ENCODE results near the gene IKBKE. TPM values are rescaled to one million over a fixed set of nuclear protein-coding genes. Genes with fewer than 3 reads are reported as not detected.

IKBKE gene
- total RNA-seq, 2 experiments from 2014 or later: 15.3 to 16.9 TPM

GRCh38 chr1:206503591-206504362 lies 33.5 kb downstream of the IKBKE start:
- ChIA-PET POLR2A (interaction anchor here (0.6 to 2.1 kb wide), 2 partner anchors 33 to 156 kb away, joined by 5 to 7 read pairs; partner anchors contain the start of gene IKBKE), CTCF (interaction anchor here (0.7 to 4.4 kb wide), 6 partner anchors 12 to 161 kb away, joined by 3 to 21 read pairs (median 4); no protein-coding TSS in a partner anchor)

- CTCF ChIA-PET: interaction anchor here (0.7 to 4.4 kb wide), 3 partner anchors 14 to 160 kb away, joined by 3 to 21 read pairs (median 5); no protein-coding TSS in a partner anchor
- POLR2A ChIA-PET: interaction anchor here (0.6 to 2.1 kb wide), 2 partner anchors 33 to 155 kb away, joined by 5 to 7 read pairs; partner anchors contain the start of gene IKBKE
Observed at GRCh38 chr1:206504363-206504713, 34.1 kb downstream of the IKBKE start.

GRCh38 chr1:206505702-206506355 lies 35.6 kb downstream of the IKBKE start:
- ChIA-PET POLR2A (interaction anchor here (1.1 to 2.1 kb wide), 3 partner anchors 35 to 57 kb away, joined by 3 to 7 read pairs (median 5); partner anchors contain the start of gene IKBKE), CTCF (interaction anchor here (0.9 to 1.8 kb wide), 6 partner anchors 13 to 77 kb away, joined by 3 to 6 read pairs (median 3); no protein-coding TSS in a partner anchor)

GRCh38 chr1:206506405-206507283 lies 36.4 kb downstream of the IKBKE start:
- POLR2A ChIA-PET: interaction anchor here (1.1 to 1.9 kb wide), 2 partner anchors 49 to 129 kb away, joined by 3 to 7 read pairs; partner anchors contain the start of gene DYRK3

GRCh38 chr1:206507284-206508129 lies 37.2 kb downstream of the IKBKE start, which contains the start of gene RASSF5:
Gene RASSF5, plus strand, starts transcription at chr1:206507531. Its CDS starts 72 bp downstream, at chr1:206507603.
- CTCF ChIA-PET: interaction anchor here (0.9 to 1.5 kb wide), 7 partner anchors 36 to 796 kb away, joined by 3 to 13 read pairs (median 4); no protein-coding TSS in a partner anchor
- POLR2A ChIA-PET: interaction anchor here (1.1 to 1.9 kb wide), 2 partner anchors 49 to 128 kb away, joined by 3 to 7 read pairs; partner anchors contain the start of gene DYRK3

More at GRCh38 chr1:206506405-206507283, 36.4 kb downstream of the IKBKE start:
- CTCF ChIA-PET: interaction anchor here (0.9 to 1.8 kb wide), 10 partner anchors 13 to 795 kb away, joined by 3 to 13 read pairs (median 4); no protein-coding TSS in a partner anchor

GRCh38 chr1:206508130-206508889 lies 38.0 kb downstream of the IKBKE start:
- POLR2A ChIA-PET: no interaction called here
- CTCF ChIA-PET: no interaction called here

- ChIA-PET POLR2A (no interaction called here), CTCF (no interaction called here)
Observed at GRCh38 chr1:206508956-206509355, 38.7 kb downstream of the IKBKE start.

- POLR2A ChIA-PET: no interaction called here
- CTCF ChIA-PET: interaction anchor here (1.4 kb wide), 1 partner anchor 20 kb away, joined by 4 read pairs; no protein-coding TSS in a partner anchor
Observed at GRCh38 chr1:206509612-206510257, 39.5 kb downstream of the IKBKE start.

- ChIA-PET CTCF (interaction anchor here (1.4 kb wide), 1 partner anchor 20 kb away, joined by 4 read pairs; no protein-coding TSS in a partner anchor), POLR2A (no interaction called here)
Observed at GRCh38 chr1:206510371-206510770, 40.1 kb downstream of the IKBKE start.

- POLR2A ChIA-PET: no interaction called here
- CTCF ChIA-PET: no interaction called here
Observed at GRCh38 chr1:206511362-206512057, 41.2 kb downstream of the IKBKE start.

GRCh38 chr1:206512058-206512850 lies 42.0 kb downstream of the IKBKE start:
- POLR2A ChIA-PET: no interaction called here
- CTCF ChIA-PET: no interaction called here

GRCh38 chr1:206512851-206513180 lies 42.5 kb downstream of the IKBKE start:
- ChIA-PET POLR2A (no interaction called here), CTCF (no interaction called here)

- ChIA-PET CTCF (no interaction called here), POLR2A (no interaction called here)
Observed at GRCh38 chr1:206513312-206514111, 43.2 kb downstream of the IKBKE start.

- CTCF ChIA-PET: interaction anchor here (1.3 kb wide), 1 partner anchor 36 kb away, joined by 3 read pairs; no protein-coding TSS in a partner anchor
- POLR2A ChIA-PET: no interaction called here
Observed at GRCh38 chr1:206514813-206515387, 44.6 kb downstream of the IKBKE start.

- ChIA-PET CTCF (interaction anchor here (0.8 kb wide), 1 partner anchor 13 kb away, joined by 3 read pairs; no protein-coding TSS in a partner anchor), POLR2A (interaction anchor here (0.7 kb wide), 1 partner anchor 815 kb away, joined by 3 read pairs; no protein-coding TSS in a partner anchor)
Observed at GRCh38 chr1:206516728-206516990, 46.4 kb downstream of the IKBKE start.

All from activated CD8-positive, alpha-beta memory T cell treated with anti-CD3 and anti-CD28 coated beads for 36 hours (primary cell).